Measurements from ENCODE around the gene PRAC1.

The PRAC1 gene

DNA sequence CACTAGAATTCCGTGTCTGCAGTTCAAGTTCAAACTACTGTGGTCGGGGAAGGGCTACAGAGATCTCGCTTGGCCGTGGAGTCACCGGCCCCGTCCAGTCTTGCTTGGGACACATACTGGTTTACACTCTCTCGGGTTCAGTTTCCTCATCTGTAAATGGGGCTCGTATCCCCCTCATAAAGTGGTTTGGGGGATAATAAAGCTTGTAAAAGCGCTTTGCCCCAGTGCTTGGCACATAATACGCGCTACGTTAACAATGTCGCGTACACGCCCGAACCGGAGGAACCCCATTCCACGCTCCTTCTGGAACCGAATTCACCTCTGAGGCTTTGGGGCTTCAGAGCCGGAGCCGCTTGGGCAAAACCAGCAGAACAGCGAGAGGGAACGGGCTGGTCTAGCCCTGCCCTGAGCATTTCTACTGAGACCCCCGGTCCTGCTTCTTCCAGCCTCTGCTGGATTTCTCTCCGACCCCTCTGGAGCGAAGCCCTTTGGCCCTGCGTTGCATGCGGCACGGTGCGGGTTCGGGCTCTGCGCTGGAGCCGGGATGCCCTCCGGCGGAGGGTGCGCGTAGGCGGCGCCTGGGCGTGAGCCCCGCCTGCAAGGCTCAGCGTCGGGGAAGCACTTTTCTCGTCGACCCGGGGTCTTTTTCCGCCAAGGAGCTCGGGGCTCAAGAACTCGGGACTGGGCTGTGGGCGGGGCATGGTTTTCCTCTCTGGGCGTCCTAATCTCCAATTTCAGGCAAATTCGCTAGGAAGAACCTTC is 32.4 kb upstream of the PRAC1 start:
- WGBS, 2 experiments = 7% methylated on average over 52 of the region's 52 CpGs
- Histone ChIP-seq H3K27ac (ENCODE audit: insufficient read depth, low read depth, low read length, poor library complexity, severe bottlenecking) (no peak overlapping the region), H3K36me3 (ENCODE audit: control insufficient read depth, insufficient read depth, low read length) (no peaks in the 10 kb centered on the region), H3K27me3 (ENCODE audit: control insufficient read depth, insufficient read depth, low read length, poor library complexity, severe bottlenecking) (peaks cover 100% of the 10 kb centered on the region), H3K4me1 (ENCODE audit: control insufficient read depth, insufficient read depth, low read length) (no peaks in the 10 kb centered on the region), H3K4me3 (ENCODE audit: insufficient read depth, low read depth, low read length) (no peak overlapping the region), H3K9me3 (ENCODE audit: control insufficient read depth, low read length) (no peaks in the 10 kb centered on the region)

- 16 to 23% methylated on average over 22 of the region's 22 CpGs for WGBS, 2 experiments
- Histone ChIP-seq H3K27me3 (ENCODE audit: control insufficient read depth, insufficient read depth, low read length, poor library complexity, severe bottlenecking) (peaks cover 100% of the 10 kb centered on the region), H3K27ac (ENCODE audit: insufficient read depth, low read depth, low read length, poor library complexity, severe bottlenecking) (no peak overlapping the region)
These were observed 31.6 kb upstream of the PRAC1 start for GRCh38 chr17:48753794-48754499.

DNA sequence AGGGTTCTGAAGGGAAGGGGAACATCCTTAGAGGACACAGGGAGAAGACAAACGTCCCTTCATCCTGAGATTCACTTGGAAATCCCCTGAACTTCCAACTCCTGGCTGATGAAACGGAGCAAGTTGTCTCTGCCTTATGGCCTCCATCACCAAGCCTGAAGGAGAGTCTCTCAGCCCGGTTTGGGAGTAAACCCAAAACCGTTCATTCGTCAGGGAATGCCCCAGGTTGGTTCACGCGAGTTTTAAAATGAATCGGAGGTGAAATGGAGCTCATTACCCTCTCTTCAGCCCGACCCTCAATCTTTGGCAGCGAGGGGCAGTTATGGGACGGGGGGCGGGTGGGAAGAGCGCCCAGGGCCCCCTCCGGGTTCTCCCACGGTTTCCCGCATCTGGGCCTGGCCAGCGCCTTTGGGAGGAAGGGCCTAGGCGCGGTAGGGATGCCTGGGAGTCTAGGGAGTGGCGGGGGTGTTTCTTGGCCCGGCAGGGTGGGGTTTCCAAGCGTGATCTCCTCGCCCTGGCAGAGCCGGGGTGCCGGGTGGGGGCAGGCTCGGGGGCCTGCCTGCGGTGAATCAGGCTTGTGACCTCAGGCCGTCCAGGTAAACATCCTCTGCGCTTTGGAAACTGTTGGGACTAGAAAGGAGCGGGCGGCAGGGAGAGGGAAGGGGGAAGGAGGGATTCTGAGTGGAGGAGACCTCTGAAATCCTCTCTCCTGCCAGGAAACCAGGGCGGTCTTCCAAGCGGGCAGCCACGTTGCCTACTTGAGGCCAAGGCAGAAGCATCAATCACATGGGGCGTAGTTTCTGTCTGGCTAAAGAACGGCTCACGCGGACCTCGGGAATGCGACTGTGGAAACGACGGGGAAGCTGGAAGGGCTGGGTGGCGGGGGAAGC is 30.3 kb upstream of the PRAC1 start:
- Histone ChIP-seq H3K4me1 (ENCODE audit: control insufficient read depth, insufficient read depth, low read length) (no peaks in the 10 kb centered on the region), H3K27me3 (ENCODE audit: control insufficient read depth, insufficient read depth, low read length, poor library complexity, severe bottlenecking) (peaks cover 100% of the 10 kb centered on the region), H3K9me3 (ENCODE audit: control insufficient read depth, low read length) (no peaks in the 10 kb centered on the region), H3K4me3 (ENCODE audit: insufficient read depth, low read depth, low read length) (no peak overlapping the region), H3K36me3 (ENCODE audit: control insufficient read depth, insufficient read depth, low read length) (no peaks in the 10 kb centered on the region), H3K27ac (ENCODE audit: insufficient read depth, low read depth, low read length, poor library complexity, severe bottlenecking) (no peak overlapping the region)
- WGBS, 2 experiments = 7% methylated on average over 43 of the region's 43 CpGs

More at GRCh38 chr17:48753794-48754499, 31.6 kb upstream of the PRAC1 start:
- Histone ChIP-seq H3K4me1 (ENCODE audit: control insufficient read depth, insufficient read depth, low read length) (no peaks in the 10 kb centered on the region), H3K9me3 (ENCODE audit: control insufficient read depth, low read length) (no peaks in the 10 kb centered on the region), H3K4me3 (ENCODE audit: insufficient read depth, low read depth, low read length) (no peak overlapping the region), H3K36me3 (ENCODE audit: control insufficient read depth, insufficient read depth, low read length) (no peaks in the 10 kb centered on the region)

- H3K27me3 ChIP-seq (ENCODE audit: control insufficient read depth, insufficient read depth, low read length, poor library complexity, severe bottlenecking) = peaks cover 100% of the 10 kb centered on the region
- H3K27ac ChIP-seq (ENCODE audit: insufficient read depth, low read depth, low read length, poor library complexity, severe bottlenecking) = no peak overlapping the region
- H3K4me3 ChIP-seq (ENCODE audit: insufficient read depth, low read depth, low read length) = no peak overlapping the region
- no peaks in the 10 kb centered on the region for H3K9me3 ChIP-seq (ENCODE audit: control insufficient read depth, low read length)
- H3K36me3 ChIP-seq (ENCODE audit: control insufficient read depth, insufficient read depth, low read length) = no peaks in the 10 kb centered on the region
- peaks cover 1% of the 10 kb centered on the region for H3K4me1 ChIP-seq (ENCODE audit: control insufficient read depth, insufficient read depth, low read length)
- WGBS, 2 experiments = 9% methylated on average over 13 of the region's 13 CpGs
These were observed 29.5 kb upstream of the PRAC1 start for GRCh38 chr17:48751733-48752398.

GRCh38 chr17:48751172-48751571 is 28.9 kb upstream of the PRAC1 start:
- Histone ChIP-seq H3K27me3 (ENCODE audit: control insufficient read depth, insufficient read depth, low read length, poor library complexity, severe bottlenecking) (peaks cover 100% of the 10 kb centered on the region), H3K4me1 (ENCODE audit: control insufficient read depth, insufficient read depth, low read length) (peaks cover 4% of the 10 kb centered on the region), H3K36me3 (ENCODE audit: control insufficient read depth, insufficient read depth, low read length) (no peaks in the 10 kb centered on the region), H3K4me3 (ENCODE audit: insufficient read depth, low read depth, low read length) (no peak overlapping the region), H3K27ac (ENCODE audit: insufficient read depth, low read depth, low read length, poor library complexity, severe bottlenecking) (no peak overlapping the region), H3K9me3 (ENCODE audit: control insufficient read depth, low read length) (no peaks in the 10 kb centered on the region)
- 8 to 10% methylated on average over 3 of the region's 3 CpGs for WGBS, 2 experiments

- Histone ChIP-seq H3K27me3 (ENCODE audit: control insufficient read depth, insufficient read depth, low read length, poor library complexity, severe bottlenecking) (peaks cover 100% of the 10 kb centered on the region), H3K36me3 (ENCODE audit: control insufficient read depth, insufficient read depth, low read length) (no peaks in the 10 kb centered on the region), H3K4me3 (ENCODE audit: insufficient read depth, low read depth, low read length) (no peak overlapping the region), H3K4me1 (ENCODE audit: control insufficient read depth, insufficient read depth, low read length) (peaks cover 4% of the 10 kb centered on the region), H3K27ac (ENCODE audit: insufficient read depth, low read depth, low read length, poor library complexity, severe bottlenecking) (no peak overlapping the region), H3K9me3 (ENCODE audit: control insufficient read depth, low read length) (no peaks in the 10 kb centered on the region)
- WGBS, 2 experiments = 9% methylated on average over 32 of the region's 32 CpGs
These were observed 27.6 kb upstream of the PRAC1 start for GRCh38 chr17:48749621-48750553.

DNA sequence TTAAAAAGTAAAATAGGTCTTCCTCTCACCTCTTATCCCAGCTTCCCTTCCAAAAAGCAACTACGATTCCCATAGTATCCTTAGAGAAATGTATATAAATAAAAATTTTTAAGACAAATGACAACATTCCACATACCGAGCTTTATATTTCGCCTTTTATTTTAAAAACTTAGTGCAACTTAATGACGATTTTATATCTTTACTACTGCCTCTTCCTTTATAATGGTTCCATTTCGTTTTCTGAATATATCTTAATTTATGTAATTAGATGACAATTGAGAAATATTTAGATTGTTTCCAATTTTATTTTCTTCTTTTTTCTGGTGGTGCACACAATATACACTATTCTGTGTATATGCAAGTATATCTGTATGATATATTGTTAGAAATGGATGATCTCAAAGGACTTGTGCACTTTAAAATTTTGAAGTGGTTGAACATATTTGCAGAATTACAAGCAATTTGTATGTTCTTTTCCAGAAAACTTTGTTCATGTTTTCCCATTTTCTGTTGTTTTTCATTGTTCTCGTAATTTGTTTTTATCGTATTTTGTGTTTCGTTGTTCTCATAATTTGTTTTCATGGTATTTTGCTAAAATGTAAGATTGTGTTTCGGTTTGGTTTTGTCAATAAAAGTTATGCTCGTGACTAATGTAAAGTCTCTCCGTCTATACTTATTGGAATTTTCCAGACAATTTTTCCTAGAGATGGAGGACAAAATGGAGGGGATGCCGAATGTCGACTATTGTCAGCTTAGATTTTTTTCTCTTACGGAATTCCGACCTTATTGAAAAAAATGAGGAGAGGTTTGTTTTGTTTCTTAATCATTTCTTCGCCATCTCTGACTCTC is 26.6 kb upstream of the PRAC1 start:
- H3K4me3 ChIP-seq (ENCODE audit: insufficient read depth, low read depth, low read length) = no peak overlapping the region
- H3K36me3 ChIP-seq (ENCODE audit: control insufficient read depth, insufficient read depth, low read length) = no peaks in the 10 kb centered on the region
- peaks cover 4% of the 10 kb centered on the region for H3K4me1 ChIP-seq (ENCODE audit: control insufficient read depth, insufficient read depth, low read length)
- 37 to 39% methylated on average over 11 to 12 of the region's 16 CpGs for WGBS, 2 experiments
- no peak overlapping the region for H3K27ac ChIP-seq (ENCODE audit: insufficient read depth, low read depth, low read length, poor library complexity, severe bottlenecking)
- peaks cover 100% of the 10 kb centered on the region for H3K27me3 ChIP-seq (ENCODE audit: control insufficient read depth, insufficient read depth, low read length, poor library complexity, severe bottlenecking)
- no peaks in the 10 kb centered on the region for H3K9me3 ChIP-seq (ENCODE audit: control insufficient read depth, low read length)

GRCh38 chr17:48747445-48748363 is 25.4 kb upstream of the PRAC1 start:
- peaks cover 100% of the 10 kb centered on the region for H3K27me3 ChIP-seq (ENCODE audit: control insufficient read depth, insufficient read depth, low read length, poor library complexity, severe bottlenecking)
- no peak overlapping the region for H3K4me3 ChIP-seq (ENCODE audit: insufficient read depth, low read depth, low read length)
- H3K27ac ChIP-seq (ENCODE audit: insufficient read depth, low read depth, low read length, poor library complexity, severe bottlenecking) = no peak overlapping the region
- H3K4me1 ChIP-seq (ENCODE audit: control insufficient read depth, insufficient read depth, low read length) = peaks cover 4% of the 10 kb centered on the region
- H3K9me3 ChIP-seq (ENCODE audit: control insufficient read depth, low read length) = no peaks in the 10 kb centered on the region
- H3K36me3 ChIP-seq (ENCODE audit: control insufficient read depth, insufficient read depth, low read length) = no peaks in the 10 kb centered on the region
- 4 to 6% methylated on average over 52 to 53 of the region's 53 CpGs for WGBS, 2 experiments
